Measurements from ENCODE around the gene ANKFY1. TPM values are rescaled to one million over a fixed set of nuclear protein-coding genes. Genes with fewer than 3 reads are reported as not detected.

The ANKFY1 gene
- total RNA-seq, 1 experiment from 2014 or later: 38.9 TPM

DNA sequence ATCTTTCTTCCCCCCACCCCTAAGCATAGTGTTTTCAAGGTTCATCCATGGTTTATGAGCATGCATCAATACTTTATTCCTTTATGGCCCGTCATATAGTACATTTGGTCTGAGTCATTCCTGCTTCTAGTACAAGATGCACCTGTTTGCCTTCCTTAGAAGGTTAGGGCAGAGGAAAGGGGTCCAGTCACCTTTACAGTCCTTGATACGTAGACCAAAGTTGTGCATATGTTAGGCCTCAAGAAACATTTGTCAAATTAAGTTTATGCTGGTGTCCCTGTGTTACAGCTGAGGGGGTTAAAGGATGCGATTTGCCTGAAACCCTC, 119.4 kb downstream of the ANKFY1 start:
- intact Hi-C loops (cut with micrococcal nuclease): loop anchor here (5.0 kb wide), 1 partner anchor 223 kb away; the partner anchor contains the start of gene UBE2G1
- no TSS peak for BruUV-seq (replicated peaks)

More for the DNA sequence above, 119.4 kb downstream of the ANKFY1 start:
- CTCF ChIA-PET: interaction anchor here (1.5 to 1.6 kb wide), 2 partner anchors 56 to 407 kb away, joined by 3 to 6 read pairs; no protein-coding TSS in a partner anchor
- DNase-seq (ENCODE audit: low read depth, low spot score): no peak
- no peaks in the 10 kb centered on the region for H4K20me1 ChIP-seq (ENCODE audit: insufficient read depth)
- H3K4me1 ChIP-seq (ENCODE audit: control insufficient read depth in 1 of 2, insufficient read depth in 2 of 2, low read length in 2 of 2): peaks cover 7 to 17% of the 10 kb centered on the region in 2 experiments; a peak in 2 of 4 replicates
- peak overlapping the region; percentile 76 for H3K4me2 ChIP-seq (ENCODE audit: low read length)
- no peaks in the 10 kb centered on the region for H3K9me2 ChIP-seq (ENCODE audit: insufficient read depth)
- no peak overlapping the region for H2AFZ ChIP-seq (ENCODE audit: low read depth, low read length, poor library complexity, severe bottlenecking)
- H3K27ac ChIP-seq (ENCODE audit: low read depth, low read length): peak overlapping the region; percentile 96
- RAD21 ChIA-PET (ENCODE audit: low non-redundant PET in 1 of 2, low total read pairs in 2 of 2, uncharacterized antibody in 2 of 2, unreplicated experiment in 2 of 2): no interaction called here
- H3K36me3 ChIP-seq (ENCODE audit: control insufficient read depth in 1 of 2, insufficient read depth in 2 of 2, low read length in 2 of 2): no peaks in the 10 kb centered on the region
- peak overlapping the region; percentile 92 to 96 for H3K4me3 ChIP-seq (replicated peaks in 1 of 2; ENCODE audit: low read depth in 1 of 2, low read length in 2 of 2)
- no peak for ATAC-seq
- no peaks in the 10 kb centered on the region for H3K27me3 ChIP-seq (ENCODE audit: insufficient read depth, low read length)
- POLR2A ChIA-PET: interaction anchor here (1.7 to 2.0 kb wide), 2 partner anchors 10 to 15 kb away, joined by 5 to 13 read pairs; no protein-coding TSS in a partner anchor
- peak overlapping the region; percentile 98 for H3K9ac ChIP-seq (ENCODE audit: low read length)
- H3K9me3 ChIP-seq (ENCODE audit: control insufficient read depth in 1 of 2, insufficient read depth in 1 of 2, low read depth in 1 of 2, low read length in 2 of 2): no peaks in the 10 kb centered on the region
- TF ChIP-seq ELF1 (IDR thresholded peaks at IDR 0.05; ENCODE audit: borderline replicate concordance, low read depth) (no peak), POLR2AphosphoS5 (IDR thresholded peaks at IDR 0.05; ENCODE audit: low read depth, low read length) (no peak), JUND (IDR thresholded peaks at IDR 0.05) (no peak), CBX3 (IDR thresholded peaks at IDR 0.05; ENCODE audit: low read depth) (no peak), SRF (IDR thresholded peaks at IDR 0.05; ENCODE audit: low read depth) (no peak), POLR2A (IDR thresholded peaks at IDR 0.05; ENCODE audit: borderline replicate concordance, extremely low read depth, insufficient read depth, insufficient read length) (no peak), EGR1 (IDR thresholded peaks at IDR 0.05; ENCODE audit: low read depth) (no peak), ZFX (IDR thresholded peaks at IDR 0.05) (no peak), EZH2phosphoT487 (IDR thresholded peaks at IDR 0.05; ENCODE audit: borderline replicate concordance) (no peak), FOSL1 (IDR thresholded peaks at IDR 0.05; ENCODE audit: low read depth) (no peak), YY1 (IDR thresholded peaks at IDR 0.05; ENCODE audit: extremely low read depth, insufficient replicate concordance, low read depth, low read length) (no peak), RAD21 (IDR thresholded peaks at IDR 0.05; ENCODE audit: low read depth) (no peak), CEBPB (IDR thresholded peaks at IDR 0.05; ENCODE audit: low read depth) (no peak), EZH2 (IDR thresholded peaks at IDR 0.05) (no peak)
- TF ChIP-seq, protein P1, sequence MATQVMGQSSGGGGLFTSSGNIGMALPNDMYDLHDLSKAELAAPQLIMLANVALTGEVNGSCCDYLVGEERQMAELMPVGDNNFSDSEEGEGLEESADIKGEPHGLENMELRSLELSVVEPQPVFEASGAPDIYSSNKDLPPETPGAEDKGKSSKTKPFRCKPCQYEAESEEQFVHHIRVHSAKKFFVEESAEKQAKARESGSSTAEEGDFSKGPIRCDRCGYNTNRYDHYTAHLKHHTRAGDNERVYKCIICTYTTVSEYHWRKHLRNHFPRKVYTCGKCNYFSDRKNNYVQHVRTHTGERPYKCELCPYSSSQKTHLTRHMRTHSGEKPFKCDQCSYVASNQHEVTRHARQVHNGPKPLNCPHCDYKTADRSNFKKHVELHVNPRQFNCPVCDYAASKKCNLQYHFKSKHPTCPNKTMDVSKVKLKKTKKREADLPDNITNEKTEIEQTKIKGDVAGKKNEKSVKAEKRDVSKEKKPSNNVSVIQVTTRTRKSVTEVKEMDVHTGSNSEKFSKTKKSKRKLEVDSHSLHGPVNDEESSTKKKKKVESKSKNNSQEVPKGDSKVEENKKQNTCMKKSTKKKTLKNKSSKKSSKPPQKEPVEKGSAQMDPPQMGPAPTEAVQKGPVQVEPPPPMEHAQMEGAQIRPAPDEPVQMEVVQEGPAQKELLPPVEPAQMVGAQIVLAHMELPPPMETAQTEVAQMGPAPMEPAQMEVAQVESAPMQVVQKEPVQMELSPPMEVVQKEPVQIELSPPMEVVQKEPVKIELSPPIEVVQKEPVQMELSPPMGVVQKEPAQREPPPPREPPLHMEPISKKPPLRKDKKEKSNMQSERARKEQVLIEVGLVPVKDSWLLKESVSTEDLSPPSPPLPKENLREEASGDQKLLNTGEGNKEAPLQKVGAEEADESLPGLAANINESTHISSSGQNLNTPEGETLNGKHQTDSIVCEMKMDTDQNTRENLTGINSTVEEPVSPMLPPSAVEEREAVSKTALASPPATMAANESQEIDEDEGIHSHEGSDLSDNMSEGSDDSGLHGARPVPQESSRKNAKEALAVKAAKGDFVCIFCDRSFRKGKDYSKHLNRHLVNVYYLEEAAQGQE (IDR thresholded peaks at IDR 0.05; ENCODE audit: low read depth): no peak
- TF ChIP-seq, protein P2, sequence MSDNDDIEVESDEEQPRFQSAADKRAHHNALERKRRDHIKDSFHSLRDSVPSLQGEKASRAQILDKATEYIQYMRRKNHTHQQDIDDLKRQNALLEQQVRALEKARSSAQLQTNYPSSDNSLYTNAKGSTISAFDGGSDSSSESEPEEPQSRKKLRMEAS (IDR thresholded peaks at IDR 0.05): no peak
- TF ChIP-seq, protein P3, sequence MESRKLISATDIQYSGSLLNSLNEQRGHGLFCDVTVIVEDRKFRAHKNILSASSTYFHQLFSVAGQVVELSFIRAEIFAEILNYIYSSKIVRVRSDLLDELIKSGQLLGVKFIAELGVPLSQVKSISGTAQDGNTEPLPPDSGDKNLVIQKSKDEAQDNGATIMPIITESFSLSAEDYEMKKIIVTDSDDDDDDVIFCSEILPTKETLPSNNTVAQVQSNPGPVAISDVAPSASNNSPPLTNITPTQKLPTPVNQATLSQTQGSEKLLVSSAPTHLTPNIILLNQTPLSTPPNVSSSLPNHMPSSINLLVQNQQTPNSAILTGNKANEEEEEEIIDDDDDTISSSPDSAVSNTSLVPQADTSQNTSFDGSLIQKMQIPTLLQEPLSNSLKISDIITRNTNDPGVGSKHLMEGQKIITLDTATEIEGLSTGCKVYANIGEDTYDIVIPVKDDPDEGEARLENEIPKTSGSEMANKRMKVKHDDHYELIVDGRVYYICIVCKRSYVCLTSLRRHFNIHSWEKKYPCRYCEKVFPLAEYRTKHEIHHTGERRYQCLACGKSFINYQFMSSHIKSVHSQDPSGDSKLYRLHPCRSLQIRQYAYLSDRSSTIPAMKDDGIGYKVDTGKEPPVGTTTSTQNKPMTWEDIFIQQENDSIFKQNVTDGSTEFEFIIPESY (IDR thresholded peaks at IDR 0.05; ENCODE audit: extremely low read depth, insufficient replicate concordance, low read length): no peak
- TF ChIP-seq, protein P4, sequence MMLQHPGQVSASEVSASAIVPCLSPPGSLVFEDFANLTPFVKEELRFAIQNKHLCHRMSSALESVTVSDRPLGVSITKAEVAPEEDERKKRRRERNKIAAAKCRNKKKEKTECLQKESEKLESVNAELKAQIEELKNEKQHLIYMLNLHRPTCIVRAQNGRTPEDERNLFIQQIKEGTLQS (IDR thresholded peaks at IDR 0.05): no peak
- peaks cover 38% of the 10 kb centered on the region for H3K79me2 ChIP-seq (ENCODE audit: insufficient read depth, low read length)

Measured in HCT116 (cell line).